ENCODE results near the gene CAMSAP3.

- TF ChIP-seq CTCF (IDR thresholded peaks at IDR 0.05; ENCODE audit: borderline replicate concordance, extremely low read depth, low read length, poor library complexity, severe bottlenecking) (no peak), EZH2 (IDR thresholded peaks at IDR 0.05; ENCODE audit: borderline replicate concordance, low read depth, low read length, severe bottlenecking) (no peak)
Observed at GRCh38 chr19:7550987-7551761, 44.5 kb upstream of the CAMSAP3 start.

All from DND-41 (cell line).